GM18870 (cell line): ENCODE measurements around the gene SEPTIN14.
"Not testable (repeated sequence)": the region's sequence is repeated elsewhere in the genome, so short reads cannot be mapped to it uniquely, and the experiment has no call there.

ENCODE experiments used
- ATAC-seq: cut with Tn5 transposase; IDR thresholded peaks from one replicate; pipeline ENCODE4 v1.9.1; 2021; ENCODE audit warnings: moderate library complexity; ENCODE audit not compliant: unreplicated experiment

Gene SEPTIN14

DNA sequence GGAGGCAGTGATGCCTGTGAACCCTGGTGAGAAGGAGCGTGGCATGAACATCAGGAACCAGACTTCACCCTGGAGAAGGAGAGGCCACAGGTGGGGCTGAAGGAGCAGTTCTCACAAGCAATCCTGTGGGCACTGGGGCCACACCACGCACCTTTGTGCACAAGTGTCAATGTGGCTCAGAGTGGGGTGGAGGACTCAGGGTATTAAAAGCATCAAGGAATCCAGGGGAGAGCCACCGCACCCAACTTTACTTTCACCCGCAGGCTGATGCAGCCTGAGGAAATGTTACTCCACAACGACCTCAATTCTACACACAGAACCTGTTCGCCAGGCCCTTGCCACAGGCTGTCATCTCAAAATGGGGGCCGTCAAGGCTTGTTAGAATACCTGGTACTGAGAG, 77.1 kb downstream of the SEPTIN14 start:
- not testable (repeated sequence) for ATAC-seq

DNA sequence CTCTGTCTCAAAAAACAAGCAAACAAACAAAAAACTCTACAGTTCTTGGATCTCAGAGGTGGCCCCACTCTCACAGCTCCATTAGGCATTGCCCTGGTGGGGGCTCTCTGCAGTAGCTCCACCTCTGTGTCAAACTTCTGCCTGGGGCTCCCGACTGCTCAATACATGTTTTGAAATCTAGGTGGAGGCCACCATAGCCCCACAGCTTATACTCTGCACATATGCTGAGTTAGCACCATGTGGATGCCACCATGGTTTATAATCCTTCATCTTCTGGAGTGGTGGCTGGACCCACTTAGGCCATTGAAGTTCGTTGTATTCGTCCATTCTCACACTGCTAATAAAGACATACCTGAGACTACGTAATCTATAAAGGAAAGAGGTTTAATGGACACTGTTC, 78.4 kb downstream of the SEPTIN14 start:
- no peak for ATAC-seq

GRCh38 chr7:55778631-55779030, 83.9 kb downstream of the SEPTIN14 start:
- no peak for ATAC-seq

DNA sequence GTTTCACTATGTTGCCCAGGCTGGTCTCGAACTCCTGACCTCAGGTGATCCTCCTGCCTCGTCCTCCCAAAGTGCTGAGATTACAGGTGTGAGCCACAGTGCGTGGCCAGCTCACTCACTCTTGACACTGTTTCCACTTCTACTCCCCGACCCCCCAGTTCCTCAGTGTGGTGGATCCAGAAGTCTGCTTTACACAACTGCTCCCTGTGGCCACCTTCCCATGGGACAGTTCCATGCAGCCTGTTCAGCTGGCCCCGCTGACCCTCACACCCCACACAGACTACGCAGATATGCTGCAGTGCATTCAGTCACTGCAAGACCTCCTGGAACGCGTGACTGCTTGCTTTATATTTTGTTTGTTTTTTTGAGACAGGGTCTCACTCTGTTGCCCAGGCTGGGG, 86.4 kb downstream of the SEPTIN14 start:
- ATAC-seq = no peak

GRCh38 chr7:55775051-55775420, 87.5 kb downstream of the SEPTIN14 start:
- ATAC-seq = no peak

DNA sequence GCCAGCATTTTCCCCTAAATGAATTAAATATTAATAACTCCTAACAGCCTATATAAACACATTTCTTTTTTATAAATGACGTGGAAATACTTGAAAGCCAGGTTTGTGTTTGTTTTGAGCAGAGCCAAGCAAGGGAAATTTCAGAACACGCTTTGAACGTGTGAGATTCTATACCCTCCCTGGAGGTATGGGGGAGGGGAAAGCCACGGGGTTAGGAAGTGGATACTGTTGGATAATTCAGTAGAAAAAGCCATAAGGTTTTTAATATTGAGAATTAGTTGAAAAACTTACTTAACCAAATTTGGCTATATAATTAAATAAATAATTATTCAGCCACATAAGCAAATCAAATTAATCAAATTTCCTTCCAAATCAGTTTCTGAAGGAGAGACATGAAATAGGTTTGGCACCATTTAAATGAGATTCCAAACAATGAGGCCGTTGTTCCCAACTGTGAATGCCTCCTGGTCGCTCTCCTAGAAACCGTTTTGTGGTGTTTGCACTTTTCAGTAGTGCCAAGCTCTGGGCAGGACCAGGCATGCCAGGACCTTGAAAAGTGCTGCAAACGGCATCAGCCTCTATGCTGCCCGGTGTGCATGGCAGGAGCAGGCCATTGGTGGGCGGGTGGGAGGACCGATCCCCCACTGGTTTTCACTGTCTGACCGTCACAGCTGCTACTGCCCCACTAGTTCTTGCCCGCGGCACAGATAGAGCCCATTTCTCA, 88.1 kb downstream of the SEPTIN14 start:
- no peak for ATAC-seq

- ATAC-seq = no peak
Observed at GRCh38 chr7:55770778-55771177, 91.8 kb downstream of the SEPTIN14 start.

DNA sequence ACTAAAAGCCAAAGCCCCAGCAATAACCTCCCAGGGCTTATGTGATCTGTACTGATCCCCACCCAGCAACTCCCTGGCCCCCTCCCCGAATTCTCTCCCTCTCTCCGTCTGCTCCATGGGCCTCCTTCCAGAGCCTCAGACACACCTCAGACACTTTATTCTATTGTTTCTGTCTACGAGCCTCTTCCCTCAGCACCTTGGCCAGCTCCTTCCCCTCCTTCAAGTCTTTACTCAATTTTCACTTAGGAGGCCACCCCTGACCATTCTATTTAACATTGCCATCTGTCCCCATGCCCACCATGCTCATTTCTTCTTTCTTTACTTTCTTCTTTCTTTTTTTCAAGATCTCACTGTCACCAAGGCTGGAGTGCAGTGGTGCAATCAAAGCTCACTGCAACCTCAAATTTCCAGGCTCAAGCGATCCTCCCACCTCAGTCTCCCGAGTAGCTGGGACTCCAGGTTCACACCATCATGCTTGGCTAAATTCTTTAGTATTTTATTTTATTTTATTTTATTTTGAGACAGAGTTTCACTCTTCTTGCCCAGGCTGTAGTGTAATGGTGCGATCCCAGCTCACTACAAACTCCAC, 109.2 kb downstream of the SEPTIN14 start:
- ATAC-seq = not testable (repeated sequence)

GRCh38 chr7:55744706-55745105, 117.8 kb downstream of the SEPTIN14 start:
- not testable (repeated sequence) for ATAC-seq
